NB4 (cell line): ENCODE measurements around the gene SPP2.

Experiments
- MYC ChIP-seq: IDR thresholded peaks from 2 replicates; pipeline ENCODE4 v1.6.1; 2011; ENCODE audit warnings: low read depth, low read length
- POLR2A ChIP-seq: IDR thresholded peaks from 2 replicates; pipeline ENCODE4 v1.6.1; 2011; ENCODE audit warnings: mild to moderate bottlenecking; ENCODE audit not compliant: insufficient read length; ENCODE audit errors: extremely low read depth
- TF ChIP-seq, protein P1 (sequence below): IDR thresholded peaks from one replicate; pipeline ENCODE4 v1.5.1; 2012; ENCODE audit warnings: low read depth, low read length
- TF ChIP-seq, protein P2 (sequence below): IDR thresholded peaks from 2 replicates; pipeline ENCODE4 v1.6.1; 2011; ENCODE audit warnings: low read depth, low read length

DNA sequence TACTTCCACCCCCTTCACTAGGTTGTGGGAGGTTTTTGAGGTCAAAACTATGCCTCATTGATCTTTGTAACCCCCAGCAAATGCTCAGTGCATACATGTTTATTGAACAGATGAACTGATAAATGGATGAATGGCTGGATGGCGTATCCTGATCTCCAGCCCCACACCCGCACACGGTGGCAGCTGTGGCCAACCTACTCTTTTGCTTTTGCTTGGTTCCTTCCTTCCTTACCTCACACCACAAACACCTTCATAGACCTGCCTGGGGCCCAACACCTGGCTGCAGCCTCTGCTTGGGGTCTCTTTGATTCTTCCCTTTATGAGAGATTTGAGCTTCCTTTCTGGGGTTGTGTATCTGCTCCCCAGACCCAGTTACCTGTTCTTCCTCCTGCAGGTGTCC is 25.9 kb downstream of the SPP2 start:
- TF ChIP-seq, protein P1, sequence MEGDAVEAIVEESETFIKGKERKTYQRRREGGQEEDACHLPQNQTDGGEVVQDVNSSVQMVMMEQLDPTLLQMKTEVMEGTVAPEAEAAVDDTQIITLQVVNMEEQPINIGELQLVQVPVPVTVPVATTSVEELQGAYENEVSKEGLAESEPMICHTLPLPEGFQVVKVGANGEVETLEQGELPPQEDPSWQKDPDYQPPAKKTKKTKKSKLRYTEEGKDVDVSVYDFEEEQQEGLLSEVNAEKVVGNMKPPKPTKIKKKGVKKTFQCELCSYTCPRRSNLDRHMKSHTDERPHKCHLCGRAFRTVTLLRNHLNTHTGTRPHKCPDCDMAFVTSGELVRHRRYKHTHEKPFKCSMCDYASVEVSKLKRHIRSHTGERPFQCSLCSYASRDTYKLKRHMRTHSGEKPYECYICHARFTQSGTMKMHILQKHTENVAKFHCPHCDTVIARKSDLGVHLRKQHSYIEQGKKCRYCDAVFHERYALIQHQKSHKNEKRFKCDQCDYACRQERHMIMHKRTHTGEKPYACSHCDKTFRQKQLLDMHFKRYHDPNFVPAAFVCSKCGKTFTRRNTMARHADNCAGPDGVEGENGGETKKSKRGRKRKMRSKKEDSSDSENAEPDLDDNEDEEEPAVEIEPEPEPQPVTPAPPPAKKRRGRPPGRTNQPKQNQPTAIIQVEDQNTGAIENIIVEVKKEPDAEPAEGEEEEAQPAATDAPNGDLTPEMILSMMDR: no peak
- no peak for TF ChIP-seq POLR2A
- TF ChIP-seq, protein P2, sequence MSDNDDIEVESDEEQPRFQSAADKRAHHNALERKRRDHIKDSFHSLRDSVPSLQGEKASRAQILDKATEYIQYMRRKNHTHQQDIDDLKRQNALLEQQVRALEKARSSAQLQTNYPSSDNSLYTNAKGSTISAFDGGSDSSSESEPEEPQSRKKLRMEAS: no peak
- no peak for TF ChIP-seq MYC
